GM23338 (cell line): Measurements from ENCODE around the gene OR1J4. TPM values are rescaled to one million over a fixed set of nuclear protein-coding genes. Genes with fewer than 3 reads are reported as not detected.

ENCODE experiments used
- ATAC-seq: fragments of 200-7000 bp; cut with Tn5 transposase; 3 replicates; pipeline ENCODE4 v1.9.1; 2020
- DNase-seq: peaks from one replicate; pipeline ENCODE4 v3.0.0-alpha.2; 2015; ENCODE audit warnings: low spot score
- H2AFZ ChIP-seq: fragments of 200-600 bp; sonication (generic); 2 replicates; pipeline ENCODE4 v1.8.0; 2016; ENCODE audit warnings: antibody characterized with exemption, mild to moderate bottlenecking, moderate library complexity
- H3F3A ChIP-seq: fragments of 200-600 bp; sonication (generic); replicated peaks from 2 replicates; pipeline ENCODE4 v1.8.0; 2017; ENCODE audit warnings: antibody characterized with exemption, mixed run types, low read depth
- H3K27ac ChIP-seq: fragments of 200-600 bp; sonication (generic); 2 replicates; pipeline ENCODE4 v1.6.1; 2016; ENCODE audit warnings: low read depth
- H3K27me3 ChIP-seq: fragments of 200-600 bp; sonication (generic); 2 replicates; pipeline ENCODE4 v1.8.0; 2016; ENCODE audit warnings: mild to moderate bottlenecking, mixed run types, moderate library complexity; ENCODE audit not compliant: insufficient read depth
- H3K36me3 ChIP-seq: fragments of 200-600 bp; sonication (generic); 2 replicates; pipeline ENCODE4 v1.8.0; 2016; ENCODE audit warnings: mild to moderate bottlenecking; ENCODE audit not compliant: insufficient read depth
- H3K4me1 ChIP-seq: fragments of 200-600 bp; sonication (generic); 2 replicates; pipeline ENCODE4 v1.8.0; 2016; ENCODE audit warnings: mild to moderate bottlenecking, moderate library complexity; ENCODE audit not compliant: insufficient read depth
- H3K4me2 ChIP-seq: fragments of 200-600 bp; sonication (generic); 2 replicates; pipeline ENCODE4 v1.7.1; 2017; ENCODE audit warnings: mixed run types
- H3K4me3 ChIP-seq: fragments of 200-600 bp; sonication (generic); 2 replicates; pipeline ENCODE4 v1.6.1; 2016; ENCODE audit warnings: mixed run types
- H3K79me2 ChIP-seq: fragments of 200-600 bp; sonication (generic); replicated peaks from 2 replicates; pipeline ENCODE4 v1.8.0; 2017; ENCODE audit warnings: mild to moderate bottlenecking; ENCODE audit not compliant: insufficient read depth
- H3K9me2 ChIP-seq: fragments of 200-600 bp; sonication (generic); 2 replicates; pipeline ENCODE4 v1.8.0; 2017; ENCODE audit not compliant: insufficient read depth
- H4K20me1 ChIP-seq: fragments of 200-600 bp; sonication (generic); replicated peaks from 2 replicates; pipeline ENCODE4 v1.8.0; 2017; ENCODE audit warnings: mild to moderate bottlenecking; ENCODE audit not compliant: insufficient read depth
- H3K27ac Mint-ChIP-seq: 2 replicates; pipeline ENCODE4 v1.8.0; 2020; ENCODE audit warnings: inconsistent platforms, mild to moderate bottlenecking, moderate library complexity, mixed read lengths
- H3K27me3 Mint-ChIP-seq: 3 replicates; pipeline ENCODE4 v1.8.0; 2022; ENCODE audit warnings: low read depth, mild to moderate bottlenecking, moderate library complexity, mixed read lengths, inconsistent platforms; ENCODE audit not compliant: insufficient read depth, poor library complexity
- H3K36me3 Mint-ChIP-seq: 3 replicates; pipeline ENCODE4 v1.8.0; 2021; ENCODE audit warnings: low read depth, mild to moderate bottlenecking, inconsistent platforms, moderate library complexity, mixed read lengths
- H3K4me1 Mint-ChIP-seq: 3 replicates; pipeline ENCODE4 v1.8.0; 2020; ENCODE audit warnings: mild to moderate bottlenecking, inconsistent platforms, mixed read lengths
- H3K4me3 Mint-ChIP-seq: 3 replicates; pipeline ENCODE4 v1.8.0; 2021; ENCODE audit warnings: moderate library complexity, mild to moderate bottlenecking, inconsistent platforms, mixed read lengths
- H3K9me3 Mint-ChIP-seq: 3 replicates; pipeline ENCODE4 v1.8.0; 2020; ENCODE audit warnings: moderate library complexity, mild to moderate bottlenecking, inconsistent platforms, mixed read lengths
- CREB1 ChIP-seq: fragments of 250-450 bp; sonication (Bioruptor Pico); IDR thresholded peaks from 2 replicates; pipeline ENCODE4 v1.5.0; 2020; ENCODE audit warnings: low read depth, mild to moderate bottlenecking, moderate library complexity
- CTCF ChIP-seq, 2 experiments: fragments of 200-600 bp in 1 of 2; sonication (generic) in 1 of 2; conservative IDR thresholded peaks; 2 replicates each; pipeline versions ENCODE4 v1.5.1 to v1.6.1; 2016 to 2017; ENCODE audit warnings: antibody characterized with exemption in 2 of 2, low read depth in 2 of 2, mild to moderate bottlenecking in 2 of 2, moderate library complexity in 1 of 2
- EZH2 ChIP-seq: fragments of 200-600 bp; sonication (generic); IDR thresholded peaks from one replicate; pipeline ENCODE4 v1.8.0; 2017; ENCODE audit warnings: antibody characterized with exemption, mild to moderate bottlenecking, low read depth; ENCODE audit not compliant: unreplicated experiment
- EZH2phosphoT487 ChIP-seq: fragments of 200-600 bp; sonication (generic); IDR thresholded peaks from one replicate; pipeline ENCODE4 v1.8.1; 2018; ENCODE audit warnings: antibody characterized with exemption; ENCODE audit not compliant: unreplicated experiment
- JUNB ChIP-seq: IDR thresholded peaks from one replicate; pipeline ENCODE4 v1.6.1; 2016; ENCODE audit warnings: antibody characterized with exemption; ENCODE audit not compliant: unreplicated experiment
- NANOG ChIP-seq: IDR thresholded peaks from 2 replicates; pipeline ENCODE4 v1.6.1; 2016; ENCODE audit warnings: antibody characterized with exemption, borderline replicate concordance
- POLR2AphosphoS5 ChIP-seq: IDR thresholded peaks from 2 replicates; pipeline ENCODE4 v1.6.1; 2016; ENCODE audit warnings: antibody characterized with exemption, low read depth
- REST ChIP-seq: IDR thresholded peaks from one replicate; pipeline ENCODE4 v1.6.1; 2018; ENCODE audit warnings: antibody characterized with exemption; ENCODE audit not compliant: unreplicated experiment
- STAT1 ChIP-seq: IDR thresholded peaks from one replicate; pipeline ENCODE4 v1.6.1; 2016; ENCODE audit warnings: antibody characterized with exemption; ENCODE audit not compliant: unreplicated experiment
- ZNF114 ChIP-seq: fragments of 250-450 bp; sonication (Bioruptor Pico); IDR thresholded peaks from 2 replicates; pipeline ENCODE4 v1.5.0; 2020; ENCODE audit warnings: mild to moderate bottlenecking, moderate library complexity
- ZNF331 ChIP-seq: fragments of 250-450 bp; sonication (Bioruptor Pico); IDR thresholded peaks from 2 replicates; pipeline ENCODE4 v1.5.0; 2020; ENCODE audit warnings: low read depth, mild to moderate bottlenecking, moderate library complexity
- ZNF462 ChIP-seq: fragments of 250-450 bp; sonication (Bioruptor Pico); IDR thresholded peaks from 2 replicates; pipeline ENCODE4 v1.5.0; 2020; ENCODE audit warnings: mild to moderate bottlenecking, moderate library complexity
- polyA plus RNA-seq: library from polyadenylated mRNA; unstranded; fragments of >200 nt; fragmentation: Nextera tagmentation; extraction: Ambion mirVana; gene quantifications from 2 replicates; pipeline ENCODE4 v1.2.1, GENCODE V29; 2016
- total RNA-seq: library from RNA; depleted of rRNA; stranded (reverse); fragments of >200 nt; shearing (Covaris generic); gene quantifications from 2 replicates; pipeline ENCODE4 v1.2.3, GENCODE V29; 2014
- TF ChIP-seq, protein P1 (sequence below): IDR thresholded peaks from 2 replicates; pipeline ENCODE4 v1.6.1; 2016; ENCODE audit warnings: antibody characterized with exemption

Gene OR1J4
- total and polyA plus RNA-seq, 2 experiments from 2014 or later: not detected

DNA sequence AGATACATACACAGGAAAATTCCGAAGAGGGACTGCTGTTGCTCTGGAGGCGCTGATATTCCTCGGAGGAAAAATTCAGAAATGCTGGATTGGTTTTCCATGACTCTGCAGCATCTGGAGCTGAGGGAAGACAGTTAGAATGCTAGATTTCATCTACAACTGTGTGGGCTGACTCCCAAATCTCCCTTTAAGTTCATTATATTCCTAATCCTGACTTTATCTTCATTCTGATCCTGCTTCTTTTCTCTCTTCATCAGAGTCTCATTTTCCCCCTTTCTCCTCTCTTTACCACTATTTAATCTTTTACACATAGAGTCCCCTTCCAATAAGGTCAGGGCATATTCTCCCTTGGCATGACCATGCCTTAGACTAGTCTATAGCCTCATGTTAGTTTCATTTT lies 8.3 kb downstream of the OR1J4 start, which contains the start of gene OR1N1:
TSS of gene OR1N1 (minus strand) at position 101 of the 400 bp plus-strand sequence. CDS start at position 101, 0 bp downstream.
- Histone ChIP-seq H3K4me3 (no peak within 1 kb of the TSS), H4K20me1 (no peaks in the 10 kb centered on the region), H3K4me1 (no peaks in the 10 kb centered on the region), H3K36me3 (no peaks in the 10 kb centered on the region; the same call in 1 of the 2 replicates), H3K27ac (no peak within 1 kb of the TSS), H3F3A (no peaks in the 10 kb centered on the region), H2AFZ (no peak within 1 kb of the TSS), H3K27me3 (no peaks in the 10 kb centered on the region), H3K79me2 (no peaks in the 10 kb centered on the region), H3K9me2 (no peaks in the 10 kb centered on the region), H3K4me2 (no peak within 1 kb of the TSS)
- no peak within 1 kb of the TSS for H3K27ac Mint-ChIP-seq
- TF ChIP-seq NANOG: no peak
- no peak for TF ChIP-seq CTCF (conservative IDR thresholded peaks at IDR 0.05; ENCODE audit: low read depth in 2 of 2)
- TF ChIP-seq EZH2: no peak
- TF ChIP-seq POLR2AphosphoS5: no peak
- no peak for TF ChIP-seq REST
- no peak for TF ChIP-seq ZNF331 (CRISPR knock-in tag)
- no peak for TF ChIP-seq ZNF462 (CRISPR knock-in tag)
- no peak for TF ChIP-seq ZNF114 (CRISPR knock-in tag)
- TF ChIP-seq STAT1: no peak
- no peak for TF ChIP-seq JUNB
- TF ChIP-seq EZH2phosphoT487: no peak
- no peak for TF ChIP-seq CREB1
- TF ChIP-seq, protein P1, sequence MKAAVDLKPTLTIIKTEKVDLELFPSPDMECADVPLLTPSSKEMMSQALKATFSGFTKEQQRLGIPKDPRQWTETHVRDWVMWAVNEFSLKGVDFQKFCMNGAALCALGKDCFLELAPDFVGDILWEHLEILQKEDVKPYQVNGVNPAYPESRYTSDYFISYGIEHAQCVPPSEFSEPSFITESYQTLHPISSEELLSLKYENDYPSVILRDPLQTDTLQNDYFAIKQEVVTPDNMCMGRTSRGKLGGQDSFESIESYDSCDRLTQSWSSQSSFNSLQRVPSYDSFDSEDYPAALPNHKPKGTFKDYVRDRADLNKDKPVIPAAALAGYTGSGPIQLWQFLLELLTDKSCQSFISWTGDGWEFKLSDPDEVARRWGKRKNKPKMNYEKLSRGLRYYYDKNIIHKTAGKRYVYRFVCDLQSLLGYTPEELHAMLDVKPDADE: no peak
- ATAC-seq: no peak
- H3K4me1 Mint-ChIP-seq: no peaks in the 10 kb centered on the region
- H3K27me3 Mint-ChIP-seq: peaks cover 1% of the 10 kb centered on the region
- peaks cover 17% of the 10 kb centered on the region for H3K36me3 Mint-ChIP-seq
- H3K4me3 Mint-ChIP-seq: no peak within 1 kb of the TSS
- peaks cover 91% of the 10 kb centered on the region for H3K9me3 Mint-ChIP-seq
- no peak for DNase-seq
